HepG2 (cell line): ENCODE measurements around the gene TTLL4. TPM values are rescaled to one million over a fixed set of nuclear protein-coding genes. Genes with fewer than 3 reads are reported as not detected.
A peak's percentile ranks its signal among the peaks of the same experiment; 100 is the strongest.

Source experiments
- AGO2 ChIP-seq: fragments of 200-400 bp; formaldehyde crosslinking; optimal IDR thresholded peaks from 2 replicates; pipeline ENCODE3; 2017; ENCODE audit warnings: mild to moderate bottlenecking, low read depth, low read length, moderate library complexity
- FOXK2 ChIP-seq: fragments of 450-650 bp; IDR thresholded peaks from 2 replicates; pipeline ENCODE4 v1.6.1; 2016
- HOXA3 ChIP-seq: sonication (generic); formaldehyde crosslinking; IDR thresholded peaks from 2 replicates; pipeline ENCODE4 v1.5.0; 2020; ENCODE audit warnings: missing genetic modification reagents
- HOXA5 ChIP-seq: sonication (generic); formaldehyde crosslinking; IDR thresholded peaks from 2 replicates; pipeline ENCODE4 v1.4.0; 2020; ENCODE audit warnings: missing genetic modification reagents
- MTA1 ChIP-seq: sonication (generic); formaldehyde crosslinking; IDR thresholded peaks from 2 replicates; pipeline ENCODE4 v1.4.0; 2020; ENCODE audit warnings: missing genetic modification reagents, mild to moderate bottlenecking, borderline replicate concordance
- SAFB2 ChIP-seq: sonication (generic); formaldehyde crosslinking; IDR thresholded peaks from 2 replicates; pipeline ENCODE4 v1.5.1; 2020; ENCODE audit warnings: missing genetic modification reagents, low read depth, mild to moderate bottlenecking, borderline replicate concordance
- TP53 ChIP-seq: sonication (generic); formaldehyde crosslinking; conservative IDR thresholded peaks from 2 replicates; pipeline ENCODE4 v1.4.0; 2020; ENCODE audit warnings: missing genetic modification reagents
- ZFX ChIP-seq: sonication (generic); formaldehyde crosslinking; IDR thresholded peaks from 2 replicates; pipeline ENCODE4 v1.4.0; 2020; ENCODE audit warnings: mild to moderate bottlenecking, low read depth, missing genetic modification reagents, moderate library complexity
- ZNF878 ChIP-seq: sonication (generic); formaldehyde crosslinking; IDR thresholded peaks from 2 replicates; pipeline ENCODE4 v1.8.1; 2023; ENCODE audit warnings: mild to moderate bottlenecking, missing genetic modification reagents, moderate library complexity
- polyA plus RNA-seq, 8 experiments: library from polyadenylated mRNA; depleted of rRNA in 3 of 8; stranded (reverse) in 7 of 8; unstranded in 1 of 8; fragments of >200 nt; fragmentation: Illumina TruSeq in 4 of 8; extraction: Trizol in 4 of 8; gene quantifications; 2 replicates each; pipeline versions ENCODE4 v1.2.1 to v1.2.3, GENCODE V29; 2011 to 2016; ENCODE audit warnings: low read depth in 4 of 8, missing spikeins in 1 of 8, mixed read lengths in 1 of 8; ENCODE audit not compliant: insufficient read depth in 1 of 8
- total RNA-seq, 5 experiments: library from RNA; depleted of rRNA; stranded (reverse); fragments of >200 nt; fragmentation: Illumina TruSeq; extraction: Trizol; gene quantifications; 2 replicates each; pipeline ENCODE4 v1.2.3, GENCODE V29; 2016; ENCODE audit warnings: low read depth in 1 of 5
- TF ChIP-seq, protein P1 (sequence below): sonication (generic); formaldehyde crosslinking; IDR thresholded peaks from 2 replicates; pipeline ENCODE4 v1.5.1; 2020; ENCODE audit warnings: mild to moderate bottlenecking, missing genetic modification reagents, moderate library complexity
- TF ChIP-seq, protein P2 (sequence below): sonication (generic); formaldehyde crosslinking; IDR thresholded peaks from 2 replicates; pipeline ENCODE4 v1.4.0; 2020; ENCODE audit warnings: mild to moderate bottlenecking, missing genetic modification reagents
- TF ChIP-seq, protein P3 (sequence below): sonication (generic); formaldehyde crosslinking; IDR thresholded peaks from 2 replicates; pipeline ENCODE4 v1.4.0; 2020; ENCODE audit warnings: missing genetic modification reagents, borderline replicate concordance
- TF ChIP-seq, protein P4 (sequence below): sonication (generic); formaldehyde crosslinking; IDR thresholded peaks from 2 replicates; pipeline ENCODE4 v1.5.0; 2020; ENCODE audit warnings: missing genetic modification reagents

TTLL4 gene
- total and polyA plus RNA-seq, 2 of the 13 experiments (the other 11 are each of a cell fraction or from before 2014, with no cell fraction given): 77.5 to 84.6 TPM

DNA sequence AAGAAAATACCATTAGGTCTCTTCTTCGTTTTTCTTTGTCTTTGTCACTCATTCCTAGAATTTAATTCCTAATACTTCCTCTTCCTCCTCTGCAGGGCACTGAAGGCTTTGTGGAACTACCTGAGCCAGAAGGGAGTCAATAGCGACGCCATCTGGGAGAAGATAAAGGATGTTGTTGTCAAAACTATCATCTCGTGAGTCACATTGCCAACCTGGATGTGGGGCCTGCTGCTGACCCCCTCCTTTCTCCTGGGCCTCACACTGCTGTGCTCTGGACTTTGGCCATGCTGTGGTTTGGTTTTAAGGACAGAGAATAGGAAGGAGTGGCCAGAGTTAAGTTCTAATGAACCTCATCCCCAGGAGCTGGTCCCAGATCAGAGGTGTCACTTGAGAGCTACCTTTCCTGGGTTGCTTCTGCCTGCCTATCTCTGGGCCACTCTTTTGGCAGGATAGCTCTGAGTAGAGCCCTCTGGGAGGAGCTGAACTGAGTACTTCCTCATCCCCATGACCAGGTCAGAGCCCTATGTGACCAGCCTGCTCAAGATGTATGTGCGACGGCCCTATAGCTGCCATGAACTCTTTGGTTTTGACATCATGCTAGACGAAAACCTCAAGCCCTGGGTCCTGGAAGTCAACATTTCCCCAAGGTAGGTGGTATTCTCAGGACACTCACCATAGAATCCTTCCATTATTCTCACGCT lies 38.3 kb downstream of the TTLL4 start (continued):
- TF ChIP-seq, protein P1, sequence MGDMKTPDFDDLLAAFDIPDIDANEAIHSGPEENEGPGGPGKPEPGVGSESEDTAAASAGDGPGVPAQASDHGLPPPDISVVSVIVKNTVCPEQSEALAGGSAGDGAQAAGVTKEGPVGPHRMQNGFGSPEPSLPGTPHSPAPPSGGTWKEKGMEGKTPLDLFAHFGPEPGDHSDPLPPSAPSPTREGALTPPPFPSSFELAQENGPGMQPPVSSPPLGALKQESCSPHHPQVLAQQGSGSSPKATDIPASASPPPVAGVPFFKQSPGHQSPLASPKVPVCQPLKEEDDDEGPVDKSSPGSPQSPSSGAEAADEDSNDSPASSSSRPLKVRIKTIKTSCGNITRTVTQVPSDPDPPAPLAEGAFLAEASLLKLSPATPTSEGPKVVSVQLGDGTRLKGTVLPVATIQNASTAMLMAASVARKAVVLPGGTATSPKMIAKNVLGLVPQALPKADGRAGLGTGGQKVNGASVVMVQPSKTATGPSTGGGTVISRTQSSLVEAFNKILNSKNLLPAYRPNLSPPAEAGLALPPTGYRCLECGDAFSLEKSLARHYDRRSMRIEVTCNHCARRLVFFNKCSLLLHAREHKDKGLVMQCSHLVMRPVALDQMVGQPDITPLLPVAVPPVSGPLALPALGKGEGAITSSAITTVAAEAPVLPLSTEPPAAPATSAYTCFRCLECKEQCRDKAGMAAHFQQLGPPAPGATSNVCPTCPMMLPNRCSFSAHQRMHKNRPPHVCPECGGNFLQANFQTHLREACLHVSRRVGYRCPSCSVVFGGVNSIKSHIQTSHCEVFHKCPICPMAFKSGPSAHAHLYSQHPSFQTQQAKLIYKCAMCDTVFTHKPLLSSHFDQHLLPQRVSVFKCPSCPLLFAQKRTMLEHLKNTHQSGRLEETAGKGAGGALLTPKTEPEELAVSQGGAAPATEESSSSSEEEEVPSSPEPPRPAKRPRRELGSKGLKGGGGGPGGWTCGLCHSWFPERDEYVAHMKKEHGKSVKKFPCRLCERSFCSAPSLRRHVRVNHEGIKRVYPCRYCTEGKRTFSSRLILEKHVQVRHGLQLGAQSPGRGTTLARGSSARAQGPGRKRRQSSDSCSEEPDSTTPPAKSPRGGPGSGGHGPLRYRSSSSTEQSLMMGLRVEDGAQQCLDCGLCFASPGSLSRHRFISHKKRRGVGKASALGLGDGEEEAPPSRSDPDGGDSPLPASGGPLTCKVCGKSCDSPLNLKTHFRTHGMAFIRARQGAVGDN (CRISPR knock-in tag): peak; percentile 59; the same call in 1 of the 2 replicates
- TF ChIP-seq ZNF878 (peak; percentile 85; the same call in 1 of the 2 replicates), TP53 (CRISPR knock-in tag) (no peak), MTA1 (CRISPR knock-in tag) (peak; percentile 47; the same call in 1 of the 2 replicates), ZFX (peak; percentile 70), HOXA5 (no peak), SAFB2 (CRISPR knock-in tag) (peak; percentile 74; the same call in 1 of the 2 replicates), FOXK2 (peak; percentile 45; the same call in 1 of the 2 replicates), HOXA3 (CRISPR knock-in tag) (peak; percentile 81), AGO2 (no peak)
- TF ChIP-seq, protein P2, sequence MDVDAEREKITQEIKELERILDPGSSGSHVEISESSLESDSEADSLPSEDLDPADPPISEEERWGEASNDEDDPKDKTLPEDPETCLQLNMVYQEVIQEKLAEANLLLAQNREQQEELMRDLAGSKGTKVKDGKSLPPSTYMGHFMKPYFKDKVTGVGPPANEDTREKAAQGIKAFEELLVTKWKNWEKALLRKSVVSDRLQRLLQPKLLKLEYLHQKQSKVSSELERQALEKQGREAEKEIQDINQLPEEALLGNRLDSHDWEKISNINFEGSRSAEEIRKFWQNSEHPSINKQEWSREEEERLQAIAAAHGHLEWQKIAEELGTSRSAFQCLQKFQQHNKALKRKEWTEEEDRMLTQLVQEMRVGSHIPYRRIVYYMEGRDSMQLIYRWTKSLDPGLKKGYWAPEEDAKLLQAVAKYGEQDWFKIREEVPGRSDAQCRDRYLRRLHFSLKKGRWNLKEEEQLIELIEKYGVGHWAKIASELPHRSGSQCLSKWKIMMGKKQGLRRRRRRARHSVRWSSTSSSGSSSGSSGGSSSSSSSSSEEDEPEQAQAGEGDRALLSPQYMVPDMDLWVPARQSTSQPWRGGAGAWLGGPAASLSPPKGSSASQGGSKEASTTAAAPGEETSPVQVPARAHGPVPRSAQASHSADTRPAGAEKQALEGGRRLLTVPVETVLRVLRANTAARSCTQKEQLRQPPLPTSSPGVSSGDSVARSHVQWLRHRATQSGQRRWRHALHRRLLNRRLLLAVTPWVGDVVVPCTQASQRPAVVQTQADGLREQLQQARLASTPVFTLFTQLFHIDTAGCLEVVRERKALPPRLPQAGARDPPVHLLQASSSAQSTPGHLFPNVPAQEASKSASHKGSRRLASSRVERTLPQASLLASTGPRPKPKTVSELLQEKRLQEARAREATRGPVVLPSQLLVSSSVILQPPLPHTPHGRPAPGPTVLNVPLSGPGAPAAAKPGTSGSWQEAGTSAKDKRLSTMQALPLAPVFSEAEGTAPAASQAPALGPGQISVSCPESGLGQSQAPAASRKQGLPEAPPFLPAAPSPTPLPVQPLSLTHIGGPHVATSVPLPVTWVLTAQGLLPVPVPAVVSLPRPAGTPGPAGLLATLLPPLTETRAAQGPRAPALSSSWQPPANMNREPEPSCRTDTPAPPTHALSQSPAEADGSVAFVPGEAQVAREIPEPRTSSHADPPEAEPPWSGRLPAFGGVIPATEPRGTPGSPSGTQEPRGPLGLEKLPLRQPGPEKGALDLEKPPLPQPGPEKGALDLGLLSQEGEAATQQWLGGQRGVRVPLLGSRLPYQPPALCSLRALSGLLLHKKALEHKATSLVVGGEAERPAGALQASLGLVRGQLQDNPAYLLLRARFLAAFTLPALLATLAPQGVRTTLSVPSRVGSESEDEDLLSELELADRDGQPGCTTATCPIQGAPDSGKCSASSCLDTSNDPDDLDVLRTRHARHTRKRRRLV (CRISPR knock-in tag): peak; percentile 70; the same call in 1 of the 2 replicates
- TF ChIP-seq, protein P3, sequence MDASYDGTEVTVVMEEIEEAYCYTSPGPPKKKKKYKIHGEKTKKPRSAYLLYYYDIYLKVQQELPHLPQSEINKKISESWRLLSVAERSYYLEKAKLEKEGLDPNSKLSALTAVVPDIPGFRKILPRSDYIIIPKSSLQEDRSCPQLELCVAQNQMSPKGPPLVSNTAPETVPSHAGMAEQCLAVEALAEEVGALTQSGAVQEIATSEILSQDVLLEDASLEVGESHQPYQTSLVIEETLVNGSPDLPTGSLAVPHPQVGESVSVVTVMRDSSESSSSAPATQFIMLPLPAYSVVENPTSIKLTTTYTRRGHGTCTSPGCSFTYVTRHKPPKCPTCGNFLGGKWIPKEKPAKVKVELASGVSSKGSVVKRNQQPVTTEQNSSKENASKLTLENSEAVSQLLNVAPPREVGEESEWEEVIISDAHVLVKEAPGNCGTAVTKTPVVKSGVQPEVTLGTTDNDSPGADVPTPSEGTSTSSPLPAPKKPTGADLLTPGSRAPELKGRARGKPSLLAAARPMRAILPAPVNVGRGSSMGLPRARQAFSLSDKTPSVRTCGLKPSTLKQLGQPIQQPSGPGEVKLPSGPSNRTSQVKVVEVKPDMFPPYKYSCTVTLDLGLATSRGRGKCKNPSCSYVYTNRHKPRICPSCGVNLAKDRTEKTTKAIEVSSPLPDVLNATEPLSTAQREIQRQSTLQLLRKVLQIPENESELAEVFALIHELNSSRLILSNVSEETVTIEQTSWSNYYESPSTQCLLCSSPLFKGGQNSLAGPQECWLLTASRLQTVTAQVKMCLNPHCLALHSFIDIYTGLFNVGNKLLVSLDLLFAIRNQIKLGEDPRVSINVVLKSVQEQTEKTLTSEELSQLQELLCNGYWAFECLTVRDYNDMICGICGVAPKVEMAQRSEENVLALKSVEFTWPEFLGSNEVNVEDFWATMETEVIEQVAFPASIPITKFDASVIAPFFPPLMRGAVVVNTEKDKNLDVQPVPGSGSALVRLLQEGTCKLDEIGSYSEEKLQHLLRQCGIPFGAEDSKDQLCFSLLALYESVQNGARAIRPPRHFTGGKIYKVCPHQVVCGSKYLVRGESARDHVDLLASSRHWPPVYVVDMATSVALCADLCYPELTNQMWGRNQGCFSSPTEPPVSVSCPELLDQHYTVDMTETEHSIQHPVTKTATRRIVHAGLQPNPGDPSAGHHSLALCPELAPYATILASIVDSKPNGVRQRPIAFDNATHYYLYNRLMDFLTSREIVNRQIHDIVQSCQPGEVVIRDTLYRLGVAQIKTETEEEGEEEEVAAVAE (CRISPR knock-in tag): peak; percentile 87; the same call in 1 of the 2 replicates
- TF ChIP-seq, protein P4, sequence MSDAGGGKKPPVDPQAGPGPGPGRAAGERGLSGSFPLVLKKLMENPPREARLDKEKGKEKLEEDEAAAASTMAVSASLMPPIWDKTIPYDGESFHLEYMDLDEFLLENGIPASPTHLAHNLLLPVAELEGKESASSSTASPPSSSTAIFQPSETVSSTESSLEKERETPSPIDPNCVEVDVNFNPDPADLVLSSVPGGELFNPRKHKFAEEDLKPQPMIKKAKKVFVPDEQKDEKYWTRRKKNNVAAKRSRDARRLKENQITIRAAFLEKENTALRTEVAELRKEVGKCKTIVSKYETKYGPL (CRISPR knock-in tag): no peak
